ENCODE data around the gene FGGY. TPM values are rescaled to one million over a fixed set of nuclear protein-coding genes. Genes with fewer than 3 reads are reported as not detected.
A peak's percentile ranks its signal among the peaks of the same experiment; 100 is the strongest.

The FGGY gene
- total RNA-seq, 1 donor from 2014 or later = 18.2 TPM

GRCh38 chr1:59718989-59719360, 422.1 kb downstream of the FGGY start:
- no peaks in the 10 kb centered on the region for H3K27me3 Mint-ChIP-seq
- TF ChIP-seq CTCF (IDR thresholded peaks at IDR 0.05; ENCODE audit: unreplicated experiment) = no peak
- DNase-seq (ENCODE audit: low spot score, unreplicated experiment) = no peak
- H3K4me3 Mint-ChIP-seq (ENCODE audit: low read depth) = no peak overlapping the region
- no peak overlapping the region for H3K27ac Mint-ChIP-seq
- H3K36me3 Mint-ChIP-seq (ENCODE audit: insufficient read depth) = peaks cover 1% of the 10 kb centered on the region
- H3K4me1 Mint-ChIP-seq (ENCODE audit: low read depth) = peaks cover 3% of the 10 kb centered on the region
- H3K9me3 Mint-ChIP-seq (ENCODE audit: low read depth) = peaks cover 3% of the 10 kb centered on the region

GRCh38 chr1:59720326-59721115, 423.6 kb downstream of the FGGY start:
- no peak overlapping the region for H3K4me3 Mint-ChIP-seq (ENCODE audit: low read depth)
- no peaks in the 10 kb centered on the region for H3K27me3 Mint-ChIP-seq
- peaks cover 3% of the 10 kb centered on the region for H3K4me1 Mint-ChIP-seq (ENCODE audit: low read depth)
- no peak overlapping the region for H3K27ac Mint-ChIP-seq
- no peak for DNase-seq (ENCODE audit: low spot score, unreplicated experiment)
- H3K9me3 Mint-ChIP-seq (ENCODE audit: low read depth) = peaks cover 10% of the 10 kb centered on the region
- TF ChIP-seq CTCF (IDR thresholded peaks at IDR 0.05; ENCODE audit: unreplicated experiment) = no peak
- H3K36me3 Mint-ChIP-seq (ENCODE audit: insufficient read depth) = peaks cover 4% of the 10 kb centered on the region

GRCh38 chr1:59730302-59730701, 433.4 kb downstream of the FGGY start:
- Mint-ChIP-seq H3K4me1 (ENCODE audit: low read depth) (peaks cover 29% of the 10 kb centered on the region), H3K9me3 (ENCODE audit: low read depth) (peaks cover 11% of the 10 kb centered on the region), H3K4me3 (ENCODE audit: low read depth) (no peak overlapping the region), H3K36me3 (ENCODE audit: insufficient read depth) (peaks cover 1% of the 10 kb centered on the region), H3K27ac (no peak overlapping the region), H3K27me3 (no peaks in the 10 kb centered on the region)
- no peak for TF ChIP-seq CTCF (IDR thresholded peaks at IDR 0.05; ENCODE audit: unreplicated experiment)
- no peak for DNase-seq (ENCODE audit: low spot score, unreplicated experiment)

- TF ChIP-seq CTCF (IDR thresholded peaks at IDR 0.05; ENCODE audit: unreplicated experiment) = no peak
- Mint-ChIP-seq H3K36me3 (ENCODE audit: insufficient read depth) (peaks cover 5% of the 10 kb centered on the region), H3K4me3 (ENCODE audit: low read depth) (no peak overlapping the region), H3K4me1 (ENCODE audit: low read depth) (peaks cover 29% of the 10 kb centered on the region), H3K9me3 (ENCODE audit: low read depth) (peaks cover 15% of the 10 kb centered on the region), H3K27ac (peak overlapping the region; percentile 85), H3K27me3 (no peaks in the 10 kb centered on the region)
- DNase-seq (ENCODE audit: low spot score, unreplicated experiment) = no peak
These were observed 434.0 kb downstream of the FGGY start for GRCh38 chr1:59730759-59731478.

- Mint-ChIP-seq H3K9me3 (ENCODE audit: low read depth) (peaks cover 22% of the 10 kb centered on the region), H3K36me3 (ENCODE audit: insufficient read depth) (peaks cover 12% of the 10 kb centered on the region), H3K4me1 (ENCODE audit: low read depth) (peaks cover 26% of the 10 kb centered on the region), H3K4me3 (ENCODE audit: low read depth) (no peak overlapping the region), H3K27ac (peak overlapping the region; percentile 85), H3K27me3 (no peaks in the 10 kb centered on the region)
- no peak for DNase-seq (ENCODE audit: low spot score, unreplicated experiment)
- TF ChIP-seq CTCF (IDR thresholded peaks at IDR 0.05; ENCODE audit: unreplicated experiment) = no peak
These were observed 434.7 kb downstream of the FGGY start for GRCh38 chr1:59731591-59731990.
